ENCODE measurements around the gene GPA33.

DNA sequence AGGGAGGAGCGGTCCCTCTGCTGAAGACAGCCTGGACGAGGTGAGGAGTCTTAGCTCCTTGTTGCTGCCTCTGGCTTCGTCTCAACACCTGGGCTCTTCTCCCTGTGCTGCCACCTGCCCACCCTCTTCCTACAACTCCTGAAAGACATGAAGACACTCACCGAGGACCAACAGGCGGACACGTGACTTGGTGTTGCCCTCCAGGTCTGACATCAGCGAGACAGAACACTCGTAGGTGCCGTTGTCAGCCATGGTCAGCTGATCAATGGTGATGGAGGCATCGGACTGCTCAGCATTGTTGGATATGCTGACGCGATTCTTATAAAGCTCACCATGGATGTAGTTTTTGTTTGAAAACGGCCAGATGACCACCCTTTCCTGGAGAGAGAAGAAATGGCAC lies 21.4 kb downstream of the GPA33 start:
- TF ChIP-seq, protein P1, sequence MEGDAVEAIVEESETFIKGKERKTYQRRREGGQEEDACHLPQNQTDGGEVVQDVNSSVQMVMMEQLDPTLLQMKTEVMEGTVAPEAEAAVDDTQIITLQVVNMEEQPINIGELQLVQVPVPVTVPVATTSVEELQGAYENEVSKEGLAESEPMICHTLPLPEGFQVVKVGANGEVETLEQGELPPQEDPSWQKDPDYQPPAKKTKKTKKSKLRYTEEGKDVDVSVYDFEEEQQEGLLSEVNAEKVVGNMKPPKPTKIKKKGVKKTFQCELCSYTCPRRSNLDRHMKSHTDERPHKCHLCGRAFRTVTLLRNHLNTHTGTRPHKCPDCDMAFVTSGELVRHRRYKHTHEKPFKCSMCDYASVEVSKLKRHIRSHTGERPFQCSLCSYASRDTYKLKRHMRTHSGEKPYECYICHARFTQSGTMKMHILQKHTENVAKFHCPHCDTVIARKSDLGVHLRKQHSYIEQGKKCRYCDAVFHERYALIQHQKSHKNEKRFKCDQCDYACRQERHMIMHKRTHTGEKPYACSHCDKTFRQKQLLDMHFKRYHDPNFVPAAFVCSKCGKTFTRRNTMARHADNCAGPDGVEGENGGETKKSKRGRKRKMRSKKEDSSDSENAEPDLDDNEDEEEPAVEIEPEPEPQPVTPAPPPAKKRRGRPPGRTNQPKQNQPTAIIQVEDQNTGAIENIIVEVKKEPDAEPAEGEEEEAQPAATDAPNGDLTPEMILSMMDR (IDR thresholded peaks at IDR 0.05; ENCODE audit: low read depth, low read length), result no peak
- no peak for TF ChIP-seq EZH2phosphoT487 (IDR thresholded peaks at IDR 0.05; ENCODE audit: low read depth)

All from OCI-LY3 (cell line).